ENCODE results near the gene KIZ.

- TF ChIP-seq CTCF (IDR thresholded peaks at IDR 0.05 in 4 of 5, conservative IDR thresholded peaks at IDR 0.05 in 1 of 5): no peak
- TF ChIP-seq POLR2A (IDR thresholded peaks at IDR 0.05): no peak
Measured at GRCh38 chr20:21278829-21279228, 152.9 kb downstream of the KIZ start.
